ENCODE results near the gene HPN. TPM values are rescaled to one million over a fixed set of nuclear protein-coding genes. Genes with fewer than 3 reads are reported as not detected.
A peak's percentile ranks its signal among the peaks of the same experiment; 100 is the strongest.

The HPN gene
- total RNA-seq, 4 donors from 2014 or later: 0.67 to 1.4 TPM; not detected in 2

- peak; percentile 72 to 97 (median 95) for TF ChIP-seq CTCF (IDR thresholded peaks at IDR 0.05)
- peak in 1 of 2 donors; percentile 73 for TF ChIP-seq POLR2A (IDR thresholded peaks at IDR 0.05)
- Histone ChIP-seq H3K9me3 (no peaks in the 10 kb centered on the region), H3K4me3 (peak overlapping the region in 3 of 4 donors; percentile 13 to 68 (median 56)), H3K36me3 (peaks cover 0 to 10% (median 0%) of the 10 kb centered on the region in 3 donors), H3K4me1 (peaks cover 0 to 10% (median 2%) of the 10 kb centered on the region in 4 donors), H3K27me3 (no peaks in the 10 kb centered on the region), H3K27ac (peak overlapping the region in 3 of 4 donors; percentile 79 to 97 (median 85))
- DNase-seq: peak; percentile 61 to 87 (median 85)
Measured at GRCh38 chr19:35114353-35115176, 73.0 kb downstream of the HPN start.

GRCh38 chr19:35115177-35115951 lies 73.8 kb downstream of the HPN start, which contains the start of gene FXYD3:
Gene FXYD3 (plus strand): TSS chr19:35115823. CDS start chr19:35119377, 3,554 bp downstream.
- Histone ChIP-seq H3K36me3 (peaks cover 0 to 10% (median 0%) of the 10 kb centered on the region in 3 donors), H3K27ac (peak within 1 kb of the TSS in 3 of 4 donors; percentile 79 to 97 (median 85)), H3K27me3 (no peaks in the 10 kb centered on the region), H3K4me1 (peaks cover 0 to 14% (median 2%) of the 10 kb centered on the region in 4 donors), H3K9me3 (no peaks in the 10 kb centered on the region), H3K4me3 (peak within 1 kb of the TSS in 3 of 4 donors; percentile 24 to 68 (median 56))
- DNase-seq: peak in 2 of 3 donors; percentile 84 to 85
- no peak for TF ChIP-seq CTCF (IDR thresholded peaks at IDR 0.05)
- peak; percentile 87 to 92 for TF ChIP-seq POLR2A (IDR thresholded peaks at IDR 0.05)

Other genes with a start within 250 kb of the HPN start
- 1 to 10 TPM; 1.6 to 9.9 (median 2.1) TPM for gene ZNF30, start 114.8 kb upstream of the HPN start, total RNA-seq
- 10 to 100 TPM in 1 of 4 donors, 1 to 10 TPM in 3; 7.0 to 15.7 (median 7.4) TPM for gene ZNF792, start 77.5 kb upstream of the HPN start, total RNA-seq
- 100 to 1,000 TPM in 1 of 4 donors, 10 to 100 TPM in 2, 1 to 10 TPM in 1; 6.0 to 135 (median 61.6) TPM for gene GRAMD1A, start 41.4 kb upstream of the HPN start, total RNA-seq
- 1 to 10 TPM; 2.8 to 9.1 (median 5.1) TPM for gene SCN1B, start 11.3 kb upstream of the HPN start, total RNA-seq
- gene FXYD3, start 74.1 kb downstream of the HPN start, total RNA-seq: 1,000 to 10,000 TPM in 3 of 4 donors, 10 to 100 TPM in 1; 33.0 to 1,418 (median 1,063) TPM
- gene LGI4, start 93.3 kb downstream of the HPN start, total RNA-seq: 10 to 100 TPM in 2 of 4 donors, 1 to 10 TPM in 2; 6.1 to 37.3 (median 14.4) TPM
- gene FXYD1, start 97.1 kb downstream of the HPN start, total RNA-seq: 10 to 100 TPM in 2 of 4 donors, not detected in 2; 12.3 to 12.7 TPM
- gene FXYD7, start 101.5 kb downstream of the HPN start, total RNA-seq: not detected
- gene FXYD5, start 113.0 kb downstream of the HPN start, total RNA-seq: 10 to 100 TPM in 3 of 4 donors, 1 to 10 TPM in 1; 6.0 to 67.7 (median 22.2) TPM
- gene FAM187B, start 187.0 kb downstream of the HPN start, total RNA-seq: not detected
- gene LSR, start 207.3 kb downstream of the HPN start, total RNA-seq: 100 to 1,000 TPM in 3 of 4 donors, 10 to 100 TPM in 1; 28.9 to 214 (median 188) TPM
- gene USF2, start 227.2 kb downstream of the HPN start, total RNA-seq: 100 to 1,000 TPM; 112 to 201 (median 142) TPM
- gene HAMP, start 240.8 kb downstream of the HPN start, total RNA-seq: not detected

Measured in Peyer's patch (tissue), 4 donors.